Femur (tissue), 1 donor: ENCODE data around the gene PCDH9.

Experiments used
- DNase-seq: peaks from one replicate; pipeline ENCODE4 v3.0.0-alpha.2; 2017

The PCDH9 gene

DNA sequence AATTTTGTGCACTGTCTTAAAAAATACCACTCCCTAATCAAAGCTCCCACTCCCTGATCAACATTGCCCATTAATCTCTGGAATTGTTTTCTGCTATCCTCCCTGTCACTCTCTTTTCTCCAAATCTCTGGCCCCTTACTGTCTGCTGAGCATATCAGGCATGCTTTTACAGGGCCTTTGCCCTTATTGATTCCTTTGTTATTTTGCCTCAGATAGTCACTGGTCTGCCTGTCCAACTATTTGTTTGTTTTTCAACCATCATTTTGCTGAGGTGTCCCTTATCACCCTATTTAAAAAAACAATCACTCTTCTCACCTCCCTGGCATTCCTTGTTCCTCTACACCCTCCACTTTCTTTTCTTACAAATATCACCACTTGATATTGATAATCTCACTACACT is 153.0 kb downstream of the PCDH9 start:
- DNase-seq = no peak

DNA sequence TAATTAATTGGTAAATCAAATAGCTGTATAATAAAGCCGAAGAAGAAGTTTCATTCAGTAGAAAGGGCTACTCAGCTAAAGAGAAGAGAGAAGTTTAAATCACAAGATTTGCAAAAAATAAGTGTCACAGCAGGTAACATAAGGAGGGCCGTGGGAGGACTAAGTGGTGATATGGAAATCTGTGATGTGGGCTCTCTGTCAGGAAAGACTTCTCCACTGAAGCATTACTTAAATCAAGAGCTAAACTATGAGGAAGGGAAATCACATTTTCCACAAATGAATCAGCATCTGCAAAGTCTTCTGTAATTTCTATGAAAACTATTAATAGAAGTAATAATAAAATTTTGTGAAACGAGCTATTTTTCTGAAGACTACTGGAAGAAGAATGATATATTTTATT is 153.8 kb downstream of the PCDH9 start:
- DNase-seq = no peak

GRCh38 chr13:67075239-67075638 is 154.9 kb downstream of the PCDH9 start:
- no peak for DNase-seq

GRCh38 chr13:67071918-67072598 is 158.1 kb downstream of the PCDH9 start:
- DNase-seq = no peak

GRCh38 chr13:67070306-67070705 is 159.8 kb downstream of the PCDH9 start:
- DNase-seq = no peak

DNA sequence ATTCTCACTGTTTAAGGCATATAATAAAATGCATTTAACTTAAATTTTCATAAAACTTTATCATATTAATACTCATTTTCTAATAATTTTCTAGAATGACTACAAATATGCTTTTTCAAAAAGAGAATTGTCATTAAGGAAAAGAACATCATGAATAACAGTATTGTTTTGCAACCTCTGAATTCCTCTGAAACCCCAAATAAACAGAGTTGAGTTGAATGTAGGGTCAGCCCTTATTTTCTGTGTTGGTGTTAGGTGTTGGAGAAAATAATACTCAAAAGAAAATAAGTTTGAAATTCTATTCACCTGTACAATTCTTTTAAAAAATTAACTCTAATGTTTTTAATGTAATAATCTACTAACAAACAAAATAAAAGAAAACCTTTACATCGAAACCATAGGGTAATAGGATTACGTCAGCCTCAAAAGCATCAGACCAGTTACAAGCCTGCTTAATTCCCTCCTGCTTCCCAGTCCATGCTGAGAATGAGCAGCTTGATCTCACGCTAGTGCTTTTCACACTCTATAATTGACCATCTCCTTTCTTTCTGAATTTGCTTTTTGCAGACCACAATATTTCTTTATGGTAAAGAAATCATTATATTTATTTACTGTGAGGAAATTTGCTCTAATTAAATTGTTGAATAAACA is 160.9 kb downstream of the PCDH9 start:
- no peak for DNase-seq

DNA sequence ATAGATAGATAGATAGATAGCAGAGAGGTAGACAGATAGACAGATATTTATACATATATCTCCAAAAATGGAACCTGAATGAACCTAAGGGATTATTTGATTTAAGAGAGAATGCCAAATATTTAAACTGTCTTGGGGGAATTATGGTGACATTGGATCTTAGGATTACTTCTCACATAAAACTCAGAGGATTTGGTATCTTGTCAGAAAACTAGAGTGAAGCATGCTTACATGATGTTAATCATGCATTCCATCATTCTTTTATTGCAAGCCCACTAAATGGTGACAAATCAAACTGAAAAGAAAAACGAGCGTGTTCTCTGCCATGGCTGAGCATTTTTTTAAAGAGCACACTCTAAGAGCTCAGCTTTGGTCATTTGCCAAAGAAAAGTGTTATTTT is 165.2 kb downstream of the PCDH9 start:
- no peak for DNase-seq

DNA sequence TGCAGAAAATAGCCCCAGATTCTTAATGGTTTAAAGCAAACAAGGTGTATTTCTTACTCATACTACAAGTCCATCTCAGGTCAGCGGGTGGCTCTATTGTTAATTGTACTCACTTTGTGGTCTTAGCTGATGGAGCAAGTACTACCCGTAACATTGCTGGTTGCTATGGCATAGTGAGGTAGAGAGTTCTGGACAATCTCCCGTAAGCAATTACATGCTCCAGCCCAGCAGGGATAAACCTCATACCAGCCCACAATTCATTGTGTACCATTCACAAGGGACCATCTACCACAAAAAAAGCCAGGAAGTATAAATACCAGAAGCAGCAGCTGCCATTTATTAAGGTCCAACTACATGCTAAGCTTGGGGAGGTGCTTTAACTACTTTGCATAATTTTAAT is 167.1 kb downstream of the PCDH9 start:
- no peak for DNase-seq

DNA sequence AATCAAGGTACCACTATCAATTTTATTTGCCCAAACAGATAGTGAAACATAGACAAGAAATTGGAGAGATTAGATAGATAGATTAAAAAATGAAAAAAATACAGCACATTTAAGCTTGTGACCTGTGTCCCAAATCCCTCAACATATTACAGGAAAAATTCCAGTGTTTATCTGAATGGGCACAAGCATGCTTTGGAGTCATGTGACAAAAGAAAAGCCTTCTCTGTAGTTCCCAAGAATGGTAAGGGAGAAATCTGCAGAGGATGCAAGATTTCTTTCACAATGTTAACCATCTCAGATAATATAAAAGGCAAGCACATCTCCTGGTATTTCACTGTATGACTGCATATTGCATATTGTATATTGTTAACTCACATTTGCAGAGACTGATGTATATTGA is 168.0 kb downstream of the PCDH9 start:
- no peak for DNase-seq

GRCh38 chr13:67061750-67062149 is 168.4 kb downstream of the PCDH9 start:
- DNase-seq = no peak

GRCh38 chr13:67052550-67053490 is 177.3 kb downstream of the PCDH9 start:
- DNase-seq = no peak

GRCh38 chr13:67049744-67050143 is 180.4 kb downstream of the PCDH9 start:
- DNase-seq = no peak

- no peak for DNase-seq
These were observed 181.3 kb downstream of the PCDH9 start for GRCh38 chr13:67048821-67049150.

- DNase-seq = peak; percentile 24
These were observed 181.9 kb downstream of the PCDH9 start for GRCh38 chr13:67048084-67048820.

DNA sequence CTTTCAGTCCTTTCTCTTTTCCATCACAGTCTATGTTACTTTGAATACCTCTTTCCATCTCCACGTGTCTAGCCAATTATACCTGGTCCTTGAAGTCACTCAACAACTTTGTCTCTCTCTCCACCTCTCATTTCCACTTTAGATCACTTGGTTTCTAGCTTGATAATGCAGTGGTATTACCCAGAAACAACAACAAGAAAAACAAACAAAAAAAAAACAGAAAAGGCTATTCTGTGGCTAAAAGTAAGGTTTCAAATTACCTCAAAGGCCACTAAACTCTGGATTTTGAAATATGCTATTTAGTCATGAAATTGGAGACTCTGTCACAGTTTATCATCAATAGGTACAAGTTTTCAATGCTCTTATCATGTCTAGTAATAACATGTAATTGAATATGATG is 184.8 kb downstream of the PCDH9 start:
- DNase-seq = no peak

GRCh38 chr13:67043901-67044300 is 186.2 kb downstream of the PCDH9 start:
- no peak for DNase-seq

- DNase-seq = no peak
These were observed 187.6 kb downstream of the PCDH9 start for GRCh38 chr13:67042556-67042955.

GRCh38 chr13:67036699-67037457 is 193.3 kb downstream of the PCDH9 start:
- no peak for DNase-seq

- no peak for DNase-seq
These were observed 197.0 kb downstream of the PCDH9 start for GRCh38 chr13:67033170-67033569.

GRCh38 chr13:67023130-67023876 is 206.8 kb downstream of the PCDH9 start:
- DNase-seq = peak; percentile 57

GRCh38 chr13:67018775-67019174 is 211.4 kb downstream of the PCDH9 start:
- no peak for DNase-seq

- DNase-seq = no peak
These were observed 212.9 kb downstream of the PCDH9 start for GRCh38 chr13:67017276-67017675.
